T-helper 17 cell (primary cell): ENCODE results near the gene TBC1D7. TPM values are rescaled to one million over a fixed set of nuclear protein-coding genes. Genes with fewer than 3 reads are reported as not detected.

Experiments used
- ATAC-seq: fragments of 150-1000 bp; cut with Tn5 transposase; 2 replicates; pipeline ENCODE4 v1.10.0; 2021; ENCODE audit warnings: mild to moderate bottlenecking, moderate library complexity
- DNase-seq, 3 donors: peaks; one replicate each; pipeline versions ENCODE4 v3.0.0 to v3.0.0-alpha.2; 2020 to 2021
- H3K9me3 ChIP-seq: one replicate; pipeline ENCODE4 v1.7.0; 2013; ENCODE audit warnings: low read length, mild to moderate bottlenecking; ENCODE audit not compliant: control insufficient read depth, poor library complexity, severe bottlenecking
- H3K27ac Mint-ChIP-seq: one replicate; pipeline ENCODE4 v1.8.0; 2022; ENCODE audit warnings: mild to moderate bottlenecking, moderate library complexity, mixed read lengths
- H3K27me3 Mint-ChIP-seq: one replicate; pipeline ENCODE4 v1.8.0; 2022; ENCODE audit warnings: mixed read lengths
- H3K36me3 Mint-ChIP-seq: one replicate; pipeline ENCODE4 v1.8.0; 2022; ENCODE audit warnings: low read depth, mixed read lengths
- H3K4me1 Mint-ChIP-seq: one replicate; pipeline ENCODE4 v1.8.0; 2022; ENCODE audit warnings: mild to moderate bottlenecking, mixed read lengths
- H3K4me3 Mint-ChIP-seq: one replicate; pipeline ENCODE4 v1.8.0; 2022; ENCODE audit warnings: mild to moderate bottlenecking, moderate library complexity, mixed read lengths
- total RNA-seq, 4 donors: library from RNA in 2 of 4; stranded (reverse) in 2 of 4; gene quantifications; one replicate each; pipeline ENCODE4 v1.2.3 and lab custom pipeline; 2022 to 2026

TBC1D7 gene
- total RNA-seq, 2 donors from 2014 or later: 9.1 to 12.4 TPM

DNA sequence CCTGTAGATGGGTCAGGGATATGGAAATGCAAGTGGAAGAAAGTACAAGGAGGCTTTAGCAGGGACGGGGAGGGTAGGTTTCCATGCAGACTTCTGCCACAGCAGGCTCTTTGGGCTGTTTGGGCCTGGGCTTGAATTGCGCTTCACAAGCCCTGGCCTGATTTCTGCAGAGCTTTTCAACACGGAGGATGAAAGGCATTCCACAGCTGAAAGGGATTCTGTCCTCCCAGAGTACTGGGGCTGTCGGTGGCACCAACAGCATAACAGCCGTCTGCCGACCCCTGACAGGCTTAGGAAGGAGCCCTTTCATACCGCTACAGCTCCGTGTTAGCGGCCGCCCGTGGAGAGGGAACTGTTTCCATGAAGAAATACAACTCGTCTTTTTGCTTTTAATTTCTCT is 22.9 kb upstream of the TBC1D7 start:
- no peaks in the 10 kb centered on the region for H3K9me3 ChIP-seq
- Mint-ChIP-seq H3K36me3 (peaks cover 3% of the 10 kb centered on the region), H3K4me3 (no peak overlapping the region), H3K27me3 (no peaks in the 10 kb centered on the region), H3K4me1 (peaks cover 28% of the 10 kb centered on the region), H3K27ac (no peak overlapping the region)
- ATAC-seq (no peak), DNase-seq (no peak)

DNA sequence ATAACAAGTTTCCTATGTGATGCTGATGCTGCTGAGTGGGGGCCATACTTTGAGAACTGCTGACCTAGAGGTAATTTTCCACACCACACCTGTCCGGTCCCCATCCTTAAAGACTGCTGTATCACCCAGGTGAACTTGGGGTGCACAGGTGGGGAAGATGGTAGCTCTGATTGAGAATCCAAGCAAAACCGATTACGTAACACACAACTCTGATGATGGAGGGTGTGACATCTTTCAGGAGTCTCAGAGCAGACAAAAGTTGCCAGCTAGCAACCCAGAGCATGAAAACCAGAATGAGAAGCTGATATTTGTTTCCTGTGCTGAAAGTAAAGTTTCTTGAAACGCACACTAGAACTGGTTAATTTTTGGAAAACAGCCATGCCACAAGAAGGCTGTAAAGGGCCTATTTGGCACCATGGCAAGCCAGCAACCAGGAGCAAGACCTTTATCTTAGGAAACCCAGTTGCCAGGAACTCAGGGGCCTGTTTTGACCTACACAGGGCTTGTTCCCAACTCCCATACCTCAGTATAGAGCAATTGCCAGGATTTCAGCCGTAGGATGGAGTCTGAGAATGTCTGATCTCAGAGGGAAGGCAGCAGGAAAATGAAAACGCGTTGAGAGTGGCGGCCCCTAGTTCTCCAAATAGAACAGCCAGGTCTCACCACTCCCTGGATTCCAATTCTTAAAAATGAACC is 21.6 kb upstream of the TBC1D7 start:
- DNase-seq (no peak), ATAC-seq (no peak)
- Mint-ChIP-seq H3K36me3 (peaks cover 3% of the 10 kb centered on the region), H3K4me3 (no peak overlapping the region), H3K27me3 (peaks cover 8% of the 10 kb centered on the region), H3K27ac (no peak overlapping the region), H3K4me1 (peaks cover 15% of the 10 kb centered on the region)
- H3K9me3 ChIP-seq: no peaks in the 10 kb centered on the region

DNA sequence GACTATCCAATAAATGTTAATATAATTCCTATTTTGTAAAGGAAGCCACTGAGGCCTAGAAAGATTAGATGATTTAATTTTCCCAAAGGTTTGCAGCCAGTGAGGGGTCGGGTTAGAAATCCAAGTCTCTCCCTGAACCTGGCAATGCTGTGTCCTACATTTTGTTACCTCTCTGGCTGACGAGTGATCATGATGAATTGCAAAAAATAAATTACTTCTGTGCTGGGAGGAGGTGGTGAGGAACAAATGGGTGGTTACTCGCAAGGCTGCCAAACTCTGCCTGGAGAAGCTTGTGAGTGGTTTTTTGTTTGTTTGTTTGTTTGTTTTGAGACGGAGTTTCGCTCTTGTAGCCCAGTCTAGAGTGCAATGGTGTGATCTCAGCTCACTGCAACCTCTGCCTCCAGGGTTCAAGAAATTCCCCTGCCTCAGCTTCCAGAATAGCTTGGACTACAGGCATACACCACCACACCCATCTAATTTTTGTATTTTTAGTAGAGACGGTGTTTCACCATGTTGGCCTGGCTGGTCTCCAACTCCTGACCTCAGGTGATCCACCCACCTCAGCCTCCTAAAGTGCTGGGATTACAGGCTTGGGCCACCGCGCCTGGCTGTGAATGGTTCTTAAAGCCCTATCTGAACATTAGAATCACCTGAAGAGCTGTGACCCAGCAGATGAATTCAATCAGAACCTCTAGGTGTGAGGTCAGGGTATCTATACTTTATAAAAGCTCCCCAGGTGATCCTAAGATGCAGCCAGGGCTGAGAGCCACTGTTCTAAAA is 20.2 kb upstream of the TBC1D7 start:
- Mint-ChIP-seq H3K27ac (no peak overlapping the region), H3K36me3 (peaks cover 6% of the 10 kb centered on the region), H3K4me1 (peaks cover 5% of the 10 kb centered on the region), H3K27me3 (peaks cover 13% of the 10 kb centered on the region), H3K4me3 (no peak overlapping the region)
- H3K9me3 ChIP-seq: no peaks in the 10 kb centered on the region
- DNase-seq (no peak), ATAC-seq (no peak)

DNA sequence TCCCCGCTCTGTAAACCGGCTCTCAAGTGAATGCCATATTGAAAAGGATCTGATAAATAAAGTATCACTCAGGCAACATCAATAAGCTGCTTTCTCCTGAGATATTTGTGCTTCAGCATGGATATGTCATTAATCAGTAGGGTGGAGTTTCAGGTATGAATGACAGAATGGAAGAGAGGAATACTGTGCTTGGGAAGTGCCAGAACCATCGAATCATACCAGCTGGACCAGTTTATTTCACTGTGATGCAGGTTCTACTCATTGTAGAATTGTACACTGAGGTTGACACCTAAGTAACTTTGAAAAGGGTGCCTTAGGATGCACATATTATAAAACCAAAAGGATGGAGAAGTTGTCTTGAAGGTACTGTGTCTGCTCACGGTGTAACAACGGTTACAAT is 17.9 kb upstream of the TBC1D7 start:
- Mint-ChIP-seq H3K4me3 (no peak overlapping the region), H3K4me1 (peaks cover 3% of the 10 kb centered on the region), H3K27me3 (peaks cover 13% of the 10 kb centered on the region), H3K36me3 (peaks cover 6% of the 10 kb centered on the region), H3K27ac (no peak overlapping the region)
- no peak for ATAC-seq
- no peak for DNase-seq
- H3K9me3 ChIP-seq: no peaks in the 10 kb centered on the region

DNA sequence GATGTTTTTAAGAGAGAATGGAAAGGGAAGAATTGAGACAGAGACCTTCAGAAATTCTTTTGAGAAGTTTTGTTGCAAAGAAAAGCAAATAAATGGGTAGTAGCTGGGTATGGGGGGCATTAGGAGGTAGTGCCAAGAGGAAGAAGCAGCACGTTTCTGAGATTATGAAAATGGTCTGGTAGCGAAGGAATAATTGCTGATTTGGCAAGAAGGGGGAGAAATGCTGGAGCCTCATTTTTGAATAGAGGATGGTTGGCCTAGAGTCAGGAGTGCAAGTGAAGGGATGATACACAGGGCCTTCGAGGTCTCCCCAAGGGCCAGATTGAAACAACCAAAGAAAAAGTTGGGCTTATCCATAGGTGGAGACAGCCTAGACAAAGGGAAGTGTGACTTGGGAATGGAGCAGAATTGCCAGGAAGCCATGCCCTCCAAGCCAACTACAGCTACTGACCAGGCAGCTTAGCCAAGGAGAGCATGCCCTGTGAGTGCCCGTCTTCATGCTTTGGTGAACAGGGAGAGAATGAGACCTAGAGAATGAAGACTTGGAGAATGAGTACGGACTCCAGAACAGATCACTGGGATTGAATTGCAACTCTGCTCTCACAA is 14.2 kb upstream of the TBC1D7 start:
- no peak for DNase-seq
- ATAC-seq: no peak
- no peaks in the 10 kb centered on the region for H3K9me3 ChIP-seq
- Mint-ChIP-seq H3K27ac (no peak overlapping the region), H3K4me1 (peaks cover 2% of the 10 kb centered on the region), H3K36me3 (peaks cover 6% of the 10 kb centered on the region), H3K27me3 (peaks cover 18% of the 10 kb centered on the region), H3K4me3 (no peak overlapping the region)

DNA sequence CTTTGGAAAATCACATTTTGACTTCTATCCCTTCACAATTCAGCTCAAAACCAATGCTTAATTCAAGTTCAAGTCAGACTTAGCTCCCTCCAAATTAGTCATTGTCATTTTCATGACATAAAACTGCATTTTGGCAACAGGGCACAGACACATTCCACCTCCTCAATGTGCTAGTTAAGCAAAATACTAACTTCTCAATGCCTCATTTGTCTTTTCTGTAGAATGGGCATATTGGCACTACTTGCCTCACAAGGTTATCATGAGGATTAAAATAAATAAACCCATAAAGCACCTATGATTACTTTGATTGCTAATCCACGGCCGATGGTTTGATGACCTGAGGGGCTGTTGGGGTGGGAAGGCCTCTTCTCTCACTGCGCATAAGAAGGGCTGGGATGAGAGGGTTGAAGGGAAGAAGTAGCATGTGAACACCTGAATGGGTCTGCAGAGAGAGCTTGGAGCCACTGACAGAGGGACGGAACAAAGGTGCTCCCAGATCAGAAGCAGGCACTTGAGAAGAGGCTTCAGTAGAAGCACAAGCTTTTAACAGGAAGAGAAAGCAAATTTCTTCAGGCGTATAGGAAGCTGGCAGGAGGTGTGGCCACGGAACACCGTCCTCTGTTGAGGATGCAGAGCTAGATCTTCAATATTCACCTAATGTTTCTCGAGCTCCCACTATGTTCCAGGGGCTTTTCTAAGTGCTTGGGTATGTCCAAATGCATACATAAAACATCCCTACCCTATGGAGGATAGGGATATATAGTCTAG is 11.7 kb upstream of the TBC1D7 start:
- H3K9me3 ChIP-seq: no peaks in the 10 kb centered on the region
- ATAC-seq (no peak), DNase-seq (no peak)
- Mint-ChIP-seq H3K27me3 (peaks cover 11% of the 10 kb centered on the region), H3K36me3 (peaks cover 4% of the 10 kb centered on the region), H3K4me1 (peaks cover 6% of the 10 kb centered on the region), H3K27ac (no peak overlapping the region), H3K4me3 (no peak overlapping the region)

DNA sequence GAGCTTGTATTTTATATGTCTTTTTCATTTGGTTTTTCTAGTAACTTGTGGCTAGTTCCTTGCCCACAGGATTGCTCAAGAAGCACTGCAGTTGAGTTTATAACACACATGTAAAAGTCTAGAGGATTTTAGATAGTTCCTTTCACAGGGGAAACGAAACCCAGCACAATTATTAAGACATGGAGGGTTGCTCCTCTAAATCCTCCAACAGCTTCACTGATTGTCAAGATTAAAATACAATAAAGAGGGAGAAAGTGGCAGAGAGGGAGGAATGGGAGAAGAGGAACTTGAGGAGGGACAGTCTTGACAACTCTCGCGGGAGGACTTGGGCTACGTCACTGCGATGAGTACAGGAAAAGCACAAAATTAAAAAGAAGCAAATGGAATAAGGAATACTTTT is 9.7 kb upstream of the TBC1D7 start:
- H3K9me3 ChIP-seq: no peaks in the 10 kb centered on the region
- peaks cover 6% of the 10 kb centered on the region for H3K4me1 Mint-ChIP-seq
- H3K4me3 Mint-ChIP-seq: no peak overlapping the region
- peaks cover 10% of the 10 kb centered on the region for H3K27me3 Mint-ChIP-seq
- ATAC-seq: no peak
- no peak overlapping the region for H3K27ac Mint-ChIP-seq
- H3K36me3 Mint-ChIP-seq: no peaks in the 10 kb centered on the region
- no peak for DNase-seq

DNA sequence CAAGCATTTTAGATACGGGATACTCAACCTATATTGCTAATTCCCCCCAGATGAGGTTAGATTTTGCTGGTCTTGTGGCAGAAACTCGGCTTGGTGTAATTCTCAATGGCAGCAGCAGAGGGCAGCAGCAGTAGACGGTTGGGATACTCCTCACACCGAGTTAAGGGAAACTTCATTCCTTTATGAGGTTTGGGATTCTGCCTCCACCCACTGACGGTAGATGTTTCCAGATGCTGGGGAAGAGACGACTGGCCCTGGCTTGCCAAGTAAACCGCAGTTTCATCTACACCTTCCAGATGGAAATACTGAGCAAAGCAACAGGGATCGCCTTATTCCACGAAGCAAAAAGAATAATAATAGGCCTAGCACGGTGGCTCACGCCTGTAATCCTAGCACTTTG is 8.2 kb upstream of the TBC1D7 start:
- H3K4me1 Mint-ChIP-seq: peaks cover 6% of the 10 kb centered on the region
- no peak overlapping the region for H3K4me3 Mint-ChIP-seq
- DNase-seq (peak; percentile 51 to 69 (median 51)), ATAC-seq (peak; percentile 84)
- peaks cover 10% of the 10 kb centered on the region for H3K27me3 Mint-ChIP-seq
- no peak overlapping the region for H3K27ac Mint-ChIP-seq
- H3K36me3 Mint-ChIP-seq: no peaks in the 10 kb centered on the region
- no peaks in the 10 kb centered on the region for H3K9me3 ChIP-seq

DNA sequence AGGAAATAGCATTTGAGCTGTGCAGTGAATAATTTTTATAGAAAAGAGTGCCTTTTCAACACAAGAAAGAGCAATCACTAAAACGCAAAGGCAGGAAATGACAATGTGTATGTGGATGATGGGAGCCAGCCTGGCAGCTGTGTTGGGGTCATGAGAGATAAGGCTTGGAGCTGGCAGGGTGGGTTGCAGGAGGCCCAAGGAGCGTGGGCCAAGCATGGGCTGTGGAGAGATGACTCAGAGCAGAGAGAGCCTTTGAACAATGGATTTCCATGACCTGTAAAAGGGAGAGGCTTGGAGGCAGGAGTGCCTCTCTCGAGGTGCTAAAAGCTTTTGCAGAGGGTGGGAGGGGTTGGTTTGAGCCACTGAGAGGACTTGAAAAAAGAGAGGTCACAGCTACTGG is 6.6 kb upstream of the TBC1D7 start:
- no peak for DNase-seq
- Mint-ChIP-seq H3K27ac (no peak overlapping the region), H3K4me1 (peaks cover 4% of the 10 kb centered on the region)

DNA sequence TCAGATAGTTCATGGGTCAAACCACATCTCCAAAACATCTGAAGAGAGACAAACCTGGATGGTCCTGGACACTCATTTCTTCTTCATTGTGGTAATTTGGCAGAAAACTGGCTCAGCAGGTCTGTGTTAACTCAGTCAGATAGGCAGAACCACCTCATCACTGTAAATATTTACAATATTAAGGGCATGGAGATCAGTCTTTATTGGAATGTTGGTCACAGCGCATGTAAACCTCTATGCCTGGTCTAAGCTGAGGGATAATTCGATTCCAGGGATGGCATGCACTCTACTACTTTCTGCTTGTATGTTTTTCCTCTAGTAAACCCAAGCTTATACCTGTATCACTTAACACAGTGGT is 4.0 kb upstream of the TBC1D7 start:
- H3K9me3 ChIP-seq: no peaks in the 10 kb centered on the region
- Mint-ChIP-seq H3K36me3 (no peaks in the 10 kb centered on the region), H3K4me3 (no peak overlapping the region), H3K27me3 (peaks cover 5% of the 10 kb centered on the region), H3K27ac (no peak overlapping the region), H3K4me1 (peaks cover 14% of the 10 kb centered on the region)
- ATAC-seq (no peak), DNase-seq (no peak)

More for the DNA sequence above, 6.6 kb upstream of the TBC1D7 start:
- Mint-ChIP-seq H3K4me3 (no peak overlapping the region), H3K27me3 (peaks cover 7% of the 10 kb centered on the region), H3K36me3 (no peaks in the 10 kb centered on the region)
- ATAC-seq: no peak
- no peaks in the 10 kb centered on the region for H3K9me3 ChIP-seq

DNA sequence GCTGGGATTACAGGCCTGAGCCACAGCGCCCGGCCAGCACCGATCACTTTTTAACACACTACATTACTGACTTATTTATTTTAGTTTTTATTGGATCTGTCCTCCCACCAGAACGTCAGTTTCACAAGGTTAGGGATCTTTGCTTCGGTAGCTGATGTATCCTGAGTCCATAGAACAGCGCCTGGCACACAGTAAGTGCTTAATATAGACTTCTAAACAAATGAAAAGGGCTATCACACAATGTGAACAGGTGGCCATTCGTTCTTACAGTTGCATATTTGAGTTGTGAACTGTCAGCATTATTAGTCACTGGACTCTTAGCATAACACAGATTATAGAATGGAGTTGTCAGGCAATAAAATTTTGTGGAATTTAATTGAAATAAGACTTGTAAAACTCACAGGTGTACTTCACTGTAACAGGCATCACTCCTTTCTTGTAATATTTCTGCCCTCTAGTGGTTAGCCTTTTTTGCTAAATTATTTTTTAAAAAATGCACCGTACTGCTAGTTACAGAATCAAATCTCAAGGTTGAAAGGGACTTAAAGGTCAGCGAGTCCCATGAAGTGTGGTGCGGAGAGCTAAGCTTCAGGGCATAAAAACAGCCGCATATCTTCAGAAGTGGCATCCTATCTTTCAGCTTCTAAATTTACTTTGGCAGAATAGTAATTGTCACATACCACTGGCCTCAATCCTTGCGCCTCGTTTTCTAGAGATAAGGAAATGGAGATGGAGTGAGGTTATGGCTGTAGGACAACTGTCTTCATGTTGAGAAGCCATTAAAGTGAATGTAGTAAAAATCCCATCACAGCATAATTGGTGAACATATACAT is 3.4 kb upstream of the TBC1D7 start:
- Mint-ChIP-seq H3K4me1 (peaks cover 14% of the 10 kb centered on the region), H3K36me3 (no peaks in the 10 kb centered on the region), H3K27ac (peak overlapping the region; percentile 59), H3K27me3 (peaks cover 5% of the 10 kb centered on the region), H3K4me3 (peak overlapping the region; percentile 25)
- no peak for DNase-seq
- H3K9me3 ChIP-seq: no peaks in the 10 kb centered on the region
- ATAC-seq: no peak

DNA sequence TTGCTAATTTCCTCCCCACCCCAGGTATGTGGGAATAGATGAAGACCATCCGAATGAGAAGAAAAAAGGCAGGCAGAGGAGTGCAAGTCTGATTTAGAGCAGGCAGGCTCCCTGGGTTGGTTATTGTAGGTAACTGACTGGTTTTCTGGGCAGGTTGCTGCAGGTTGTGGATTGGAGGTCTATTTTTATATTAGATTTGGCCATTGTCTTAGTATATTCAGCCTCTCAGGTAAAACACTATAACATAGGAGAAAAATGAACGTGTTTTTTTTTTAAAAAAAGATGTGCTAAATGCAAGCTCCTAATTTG is 492 bp upstream of the TBC1D7 start:
- no peaks in the 10 kb centered on the region for H3K9me3 ChIP-seq
- no peaks in the 10 kb centered on the region for H3K36me3 Mint-ChIP-seq
- H3K4me1 Mint-ChIP-seq: peaks cover 10% of the 10 kb centered on the region
- H3K4me3 Mint-ChIP-seq: peak overlapping the region; percentile 89
- H3K27me3 Mint-ChIP-seq: peaks cover 5% of the 10 kb centered on the region
- DNase-seq (no peak), ATAC-seq (no peak)
- peak overlapping the region; percentile 95 for H3K27ac Mint-ChIP-seq
